ENCODE data around the gene HOPX.
"Not testable (repeated sequence)": the region's sequence is repeated elsewhere in the genome, so short reads cannot be mapped to it uniquely, and the experiment has no call there.

HOPX gene

GRCh38 chr4:56622176-56622575 is 58.9 kb downstream of the HOPX start:
- no peak for DNase-seq

DNA sequence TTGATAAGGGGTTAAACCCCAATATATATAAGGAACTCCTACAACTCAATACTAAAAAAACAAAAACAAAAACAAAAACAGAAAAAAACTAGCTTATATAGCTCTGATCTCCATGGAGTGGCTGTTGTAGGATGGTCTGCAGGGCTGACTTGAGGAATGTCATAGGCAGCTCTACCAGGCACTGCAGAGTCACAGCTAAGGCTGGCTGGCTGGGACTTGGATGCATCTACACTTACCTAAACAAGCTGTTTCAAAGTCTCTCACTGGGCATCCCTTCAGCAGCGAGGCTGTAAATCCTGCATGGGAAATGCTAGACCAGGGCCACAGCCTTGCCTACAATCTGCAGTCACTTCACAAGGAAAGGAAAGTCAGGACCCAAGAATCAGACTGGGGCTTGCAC is 61.3 kb downstream of the HOPX start:
- no peak for DNase-seq

- DNase-seq: no peak
Measured at GRCh38 chr4:56619160-56619559, 61.9 kb downstream of the HOPX start.

DNA sequence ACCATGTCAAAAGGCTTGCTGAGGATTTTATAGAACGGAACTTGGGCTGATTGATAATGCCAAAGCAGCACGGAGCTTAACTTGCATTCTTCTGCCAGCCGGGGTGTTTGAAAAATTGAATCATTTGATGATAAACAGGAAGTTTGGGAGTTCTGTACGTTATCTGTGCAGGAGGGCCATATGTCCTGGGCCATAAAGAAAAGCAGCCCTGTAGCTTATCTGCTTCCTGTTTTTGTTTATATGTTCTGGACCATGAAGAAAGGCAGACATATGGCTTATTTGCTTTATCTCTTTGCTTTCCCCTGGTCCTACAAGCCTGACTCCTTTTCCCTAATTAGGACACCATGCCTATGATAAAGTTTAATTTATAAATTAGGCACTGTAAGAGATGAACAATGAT is 62.4 kb downstream of the HOPX start:
- DNase-seq: no peak

- DNase-seq: no peak
Measured at GRCh38 chr4:56613101-56613862, 67.8 kb downstream of the HOPX start.

GRCh38 chr4:56612282-56612681 is 68.8 kb downstream of the HOPX start:
- no peak for DNase-seq

DNA sequence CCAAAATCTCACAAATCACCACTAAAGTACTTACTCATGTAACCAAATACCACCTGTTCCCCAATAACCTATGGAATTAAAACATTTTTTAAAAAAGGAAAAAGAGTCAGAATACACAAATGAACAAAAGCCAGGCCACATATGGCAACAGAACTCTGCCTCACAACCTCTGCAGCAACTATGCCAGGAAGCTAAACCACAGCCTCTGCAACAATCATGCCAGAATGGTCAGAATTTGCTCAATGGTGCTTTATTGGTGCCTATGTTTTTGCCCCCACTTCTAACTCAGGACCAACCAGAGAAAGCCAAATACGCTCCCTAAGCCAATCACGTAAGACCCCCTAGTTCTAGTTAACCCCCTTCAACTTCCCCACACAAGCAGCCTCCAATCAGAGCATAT is 69.6 kb downstream of the HOPX start:
- DNase-seq: no peak

DNA sequence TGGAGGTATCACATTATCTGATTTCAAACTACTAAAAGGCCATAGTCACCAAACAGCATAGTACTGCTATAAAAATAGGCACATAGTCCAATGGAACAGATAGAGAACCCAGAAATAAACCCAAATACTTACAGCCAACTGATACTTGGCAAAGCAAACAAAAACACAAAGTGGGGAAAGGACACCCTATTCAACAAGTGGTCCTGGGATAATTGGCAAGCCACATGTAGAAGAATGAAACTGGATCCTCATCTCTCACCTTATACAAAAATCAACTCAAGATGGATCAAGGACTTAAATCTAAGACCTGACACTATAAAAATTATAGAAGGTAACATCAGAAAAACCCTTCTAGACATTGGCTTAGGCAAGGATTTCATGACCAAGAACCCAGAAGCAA is 70.9 kb downstream of the HOPX start:
- not testable (repeated sequence) for DNase-seq

- no peak for DNase-seq
Measured at GRCh38 chr4:56607926-56608325, 73.2 kb downstream of the HOPX start.

DNA sequence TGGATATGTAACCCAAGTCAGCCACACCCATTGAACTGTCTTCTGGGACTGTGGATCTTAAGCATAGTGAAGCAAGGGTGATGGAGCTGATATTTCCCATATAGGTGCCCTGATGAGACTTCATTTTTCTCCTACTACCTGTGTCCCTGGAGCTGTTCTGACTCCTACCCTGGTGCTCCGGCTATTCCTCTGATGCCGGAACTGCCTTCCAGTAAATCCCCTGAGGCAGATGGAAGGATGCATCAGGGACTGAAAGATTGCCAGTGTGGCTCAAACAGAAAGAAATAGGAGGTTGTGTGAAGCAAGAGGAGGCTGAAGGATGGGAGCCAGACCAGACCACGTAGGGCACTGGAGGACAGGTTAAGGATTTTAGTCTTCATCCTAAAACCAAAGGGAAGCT is 74.7 kb downstream of the HOPX start:
- DNase-seq: no peak

- not testable (repeated sequence) for DNase-seq
Measured at GRCh38 chr4:56605464-56605863, 75.6 kb downstream of the HOPX start.

GRCh38 chr4:56603297-56603696 is 77.8 kb downstream of the HOPX start:
- no peak for DNase-seq

Measured in effector CD8-positive, alpha-beta T cell (primary cell).